H1 (cell line): ENCODE results near the gene ZNF8. TPM values are rescaled to one million over a fixed set of nuclear protein-coding genes. Genes with fewer than 3 reads are reported as not detected.

Experiments
- CTCF ChIA-PET: fragments of 300-600 bp; sonication (Branson Sonifier 250); formaldehyde crosslinking; loops from one replicate; lab custom pipeline; 2021; ENCODE audit not compliant: partially characterized antibody; lab: Charles Lee
- POLR2A ChIA-PET: fragments of 300-600 bp; sonication (Branson Sonifier 250); formaldehyde crosslinking; loops from one replicate; lab custom pipeline; 2021; ENCODE audit warnings: inconsistent platforms; ENCODE audit not compliant: partially characterized antibody; lab: Charles Lee
- DNase-seq, 2 experiments: peaks; one replicate each; pipeline versions ENCODE4 v3.0.0 to v3.0.0-alpha.2; 2010 to 2022; ENCODE audit warnings: low spot score in 2 of 2, low read depth in 1 of 2, mixed read lengths in 1 of 2
- FAIRE-seq: peaks from 2 replicates; lab custom pipeline; 2011; peaks lifted over from hg19 to GRCh38; lab: Jason Lieb, UNC
- H2AFZ ChIP-seq: 2 replicates; pipeline ENCODE4 v1.8.1; 2012; ENCODE audit warnings: low read length, inconsistent platforms
- H2AK5ac ChIP-seq: 2 replicates; pipeline ENCODE4 v1.6.1; 2013; ENCODE audit warnings: low read depth, low read length
- H2BK120ac ChIP-seq: replicated peaks from 2 replicates; pipeline ENCODE3; 2013; ENCODE audit warnings: low read depth, low read length, inconsistent platforms
- H2BK12ac ChIP-seq: 2 replicates; pipeline ENCODE4 v1.6.1; 2013; ENCODE audit warnings: low read depth, low read length
- H2BK15ac ChIP-seq: 2 replicates; pipeline ENCODE4 v1.6.1; 2013; ENCODE audit warnings: low read length
- H2BK20ac ChIP-seq: 2 replicates; pipeline ENCODE4 v1.6.1; 2013; ENCODE audit warnings: low read length
- H2BK5ac ChIP-seq: 2 replicates; pipeline ENCODE4 v1.6.1; 2013; ENCODE audit warnings: low read depth, low read length
- H3K14ac ChIP-seq: 2 replicates; pipeline ENCODE4 v1.6.1; 2013; ENCODE audit warnings: inconsistent platforms; ENCODE audit not compliant: insufficient read length
- H3K18ac ChIP-seq: 2 replicates; pipeline ENCODE4 v1.6.1; 2013; ENCODE audit warnings: low read length; ENCODE audit errors: extremely low read depth
- H3K23ac ChIP-seq: 2 replicates; pipeline ENCODE4 v1.6.1; 2013; ENCODE audit warnings: inconsistent platforms; ENCODE audit not compliant: insufficient read length
- H3K23me2 ChIP-seq: 2 replicates; pipeline ENCODE4 v1.6.1; 2013; ENCODE audit warnings: low read depth, low read length
- H3K27ac ChIP-seq: 2 replicates; pipeline ENCODE4 v1.6.1; 2011; ENCODE audit warnings: low read depth, low read length, inconsistent platforms
- H3K27me3 ChIP-seq, 4 experiments: replicated peaks in 1 of 4; 1 replicate in 1 of 4; 2 replicates in 3 of 4; pipeline versions ENCODE4 v1.6.1 to v1.8.1; 2011 to 2013; ENCODE audit warnings: low read length in 3 of 4, mild to moderate bottlenecking in 3 of 4, inconsistent platforms in 2 of 4, mixed read lengths in 2 of 4, moderate library complexity in 1 of 4; ENCODE audit not compliant: control insufficient read depth in 3 of 4, insufficient read depth in 3 of 4; ENCODE audit errors: extremely low read depth in 1 of 4
- H3K36me3 ChIP-seq, 4 experiments: 2 replicates each; pipeline versions ENCODE4 v1.6.1 to v1.8.1; 2011 to 2013; ENCODE audit warnings: mild to moderate bottlenecking in 4 of 4, low read length in 3 of 4, moderate library complexity in 2 of 4, control low read depth in 1 of 4, inconsistent platforms in 1 of 4; ENCODE audit not compliant: insufficient read depth in 4 of 4, control insufficient read depth in 2 of 4
- H3K4ac ChIP-seq: replicated peaks from 2 replicates; pipeline ENCODE3; 2013; ENCODE audit warnings: low read length, low read depth, mixed read lengths, inconsistent platforms; ENCODE audit not compliant: insufficient read length
- H3K4me1 ChIP-seq, 4 experiments: replicated peaks in 1 of 4; 1 replicate in 1 of 4; 2 replicates in 3 of 4; pipeline versions ENCODE4 v1.6.1 to v1.8.1; 2011 to 2013; ENCODE audit warnings: low read length in 3 of 4, inconsistent platforms in 2 of 4, mixed read lengths in 1 of 4; ENCODE audit not compliant: insufficient read depth in 4 of 4, control insufficient read depth in 3 of 4
- H3K4me2 ChIP-seq, 2 experiments: 2 replicates each; pipeline versions ENCODE4 v1.6.1 to v1.8.1; 2011 to 2013; ENCODE audit warnings: low read depth in 2 of 2, low read length in 2 of 2, control low read depth in 1 of 2, inconsistent platforms in 1 of 2, mild to moderate bottlenecking in 1 of 2; ENCODE audit not compliant: insufficient read depth in 1 of 2
- H3K4me3 ChIP-seq, 4 experiments: fragments of 200-600, 300-600 bp in 1 of 4; sonication (generic), shearing (Covaris generic), sonication (Bioruptor Twin) in 1 of 4; 2 replicates each; pipeline versions ENCODE4 v1.5.1 to v1.8.1; 2011 to 2016; ENCODE audit warnings: low read length in 4 of 4, low read depth in 3 of 4, control low read depth in 2 of 4, inconsistent platforms in 2 of 4, mild to moderate bottlenecking in 2 of 4, mixed read lengths in 1 of 4, moderate library complexity in 1 of 4; ENCODE audit not compliant: insufficient read depth in 2 of 4; ENCODE audit errors: extremely low read depth in 1 of 4
- H3K56ac ChIP-seq: replicated peaks from 2 replicates; pipeline ENCODE3; 2013; ENCODE audit warnings: low read depth, mild to moderate bottlenecking, mixed read lengths, low read length, inconsistent platforms; ENCODE audit not compliant: insufficient read length
- H3K79me1 ChIP-seq: 2 replicates; pipeline ENCODE4 v1.6.1; 2013; ENCODE audit warnings: low read depth, low read length, control low read depth
- H3K79me2 ChIP-seq, 2 experiments: 2 replicates each; pipeline versions ENCODE4 v1.6.1 to v1.8.1; 2012 to 2013; ENCODE audit warnings: low read length in 2 of 2, mild to moderate bottlenecking in 2 of 2, inconsistent platforms in 1 of 2; ENCODE audit not compliant: insufficient read depth in 2 of 2, control insufficient read depth in 1 of 2
- H3K9ac ChIP-seq, 4 experiments: replicated peaks in 1 of 4; 1 replicate in 1 of 4; 2 replicates in 3 of 4; pipeline versions ENCODE4 v1.6.1 to v1.8.1; 2011 to 2013; ENCODE audit warnings: low read depth in 3 of 4, low read length in 3 of 4, control low read depth in 2 of 4, mild to moderate bottlenecking in 2 of 4, moderate library complexity in 2 of 4, inconsistent platforms in 1 of 4; ENCODE audit errors: extremely low read depth in 1 of 4
- H3K9me3 ChIP-seq, 2 experiments: 2 replicates each; pipeline versions ENCODE4 v1.6.1 to v1.8.1; 2012 to 2013; ENCODE audit warnings: mild to moderate bottlenecking in 2 of 2, moderate library complexity in 2 of 2, control low read depth in 1 of 2, inconsistent platforms in 1 of 2, low read depth in 1 of 2, low read length in 1 of 2, mixed read lengths in 1 of 2; ENCODE audit not compliant: insufficient read depth in 2 of 2
- H4K20me1 ChIP-seq, 2 experiments: replicated peaks in 1 of 2; 2 replicates each; pipeline versions ENCODE3 to v1.8.1; 2011 to 2013; ENCODE audit warnings: inconsistent platforms in 2 of 2, low read length in 2 of 2, mild to moderate bottlenecking in 1 of 2; ENCODE audit not compliant: insufficient read depth in 2 of 2, control insufficient read depth in 1 of 2
- H4K5ac ChIP-seq: 2 replicates; pipeline ENCODE4 v1.6.1; 2013; ENCODE audit warnings: low read length, low read depth, mixed read lengths, inconsistent platforms; ENCODE audit not compliant: insufficient read length
- H4K8ac ChIP-seq: 2 replicates; pipeline ENCODE4 v1.8.0; 2013; ENCODE audit warnings: mild to moderate bottlenecking, moderate library complexity, low read length, inconsistent platforms; ENCODE audit not compliant: insufficient read depth; ENCODE audit errors: extremely low read depth
- H4K91ac ChIP-seq: replicated peaks from 2 replicates; pipeline ENCODE3; 2013; ENCODE audit warnings: low read length, mixed read lengths, inconsistent platforms; ENCODE audit not compliant: insufficient read length
- BACH1 ChIP-seq: IDR thresholded peaks from 2 replicates; pipeline ENCODE4 v1.6.1; 2012; ENCODE audit warnings: low read length, improper control_type of control experiment
- CBX5 ChIP-seq: fragments of 300-800, 300-1000 bp; sonication (generic); IDR thresholded peaks from 2 replicates; pipeline ENCODE4 v1.7.1; 2016; ENCODE audit warnings: antibody characterized with exemption, low read length, low read depth
- CEBPB ChIP-seq: IDR thresholded peaks from 2 replicates; pipeline ENCODE4 v1.6.1; 2012; ENCODE audit warnings: low read depth, low read length
- KDM1A ChIP-seq: fragments of 200-600, 300-600 bp; sonication (generic); IDR thresholded peaks from 2 replicates; pipeline ENCODE4 v1.7.1; 2016; ENCODE audit warnings: mild to moderate bottlenecking, low read length, borderline replicate concordance
- KDM4A ChIP-seq: IDR thresholded peaks from one replicate; pipeline ENCODE4 v1.7.1; 2012; ENCODE audit warnings: low read depth, mild to moderate bottlenecking, moderate library complexity, low read length, inconsistent platforms; ENCODE audit not compliant: severe bottlenecking
- KDM5A ChIP-seq: fragments of 200-600 bp; IDR thresholded peaks from 2 replicates; pipeline ENCODE4 v1.7.1; 2012; ENCODE audit warnings: mild to moderate bottlenecking, low read length, inconsistent platforms, mixed read lengths
- PHF8 ChIP-seq: fragments of 200-600 bp; sonication (generic); conservative IDR thresholded peaks from 2 replicates; pipeline ENCODE4 v1.7.1; 2012; ENCODE audit warnings: low read depth, mild to moderate bottlenecking, inconsistent platforms, low read length, moderate library complexity
- POLR2A ChIP-seq, 2 experiments: IDR thresholded peaks; 1 replicate in 1 of 2; 2 replicates in 1 of 2; pipeline ENCODE4 v1.6.1; 2011; ENCODE audit warnings: low read depth in 2 of 2, low read length in 2 of 2, mild to moderate bottlenecking in 2 of 2; ENCODE audit errors: control extremely low read depth in 1 of 2
- POU5F1 ChIP-seq: IDR thresholded peaks from 2 replicates; pipeline ENCODE4 v1.6.1; 2011; ENCODE audit warnings: low read depth, mild to moderate bottlenecking, low read length, moderate library complexity
- SAP30 ChIP-seq: fragments of 300-600 bp; sonication (generic); IDR thresholded peaks from 2 replicates; pipeline ENCODE4 v1.7.1; 2012; ENCODE audit warnings: low read length, moderate library complexity, mild to moderate bottlenecking, inconsistent platforms; ENCODE audit not compliant: insufficient read depth, insufficient replicate concordance
- SIRT6 ChIP-seq: IDR thresholded peaks from one replicate; pipeline ENCODE4 v1.7.1; 2012; ENCODE audit warnings: low read length, inconsistent platforms
- SP4 ChIP-seq: IDR thresholded peaks from 2 replicates; pipeline ENCODE4 v1.6.1; 2012; ENCODE audit warnings: low read length, inconsistent platforms
- TAF7 ChIP-seq: optimal IDR thresholded peaks from 2 replicates; pipeline ENCODE3; 2011; ENCODE audit warnings: low read depth, mild to moderate bottlenecking, inconsistent platforms, low read length, moderate library complexity, borderline replicate concordance
- TBP ChIP-seq: IDR thresholded peaks from 2 replicates; pipeline ENCODE4 v1.6.1; 2011; ENCODE audit warnings: low read depth, low read length, improper control_type of control experiment
- TCF12 ChIP-seq: IDR thresholded peaks from 2 replicates; pipeline ENCODE4 v1.6.1; 2011; ENCODE audit warnings: low read depth, mild to moderate bottlenecking, low read length
- YY1 ChIP-seq: IDR thresholded peaks from 2 replicates; pipeline ENCODE4 v1.6.1; 2011; ENCODE audit warnings: low read depth, mild to moderate bottlenecking, low read length
- WGBS, 2 experiments: shearing (Covaris generic) in 1 of 2; methylation state at CpG; one replicate each; pipeline versions ENCODE4 v1.1.6 to v1.1.7; 2013 to 2015; ENCODE audit warnings: low lambda C conversion rate in 2 of 2, mixed read lengths in 2 of 2, inconsistent platforms in 1 of 2, low coverage in 1 of 2, missing lambda C conversion rate in 1 of 2; ENCODE audit not compliant: insufficient replicate concordance in 2 of 2, insufficient coverage in 1 of 2, insufficient read length in 1 of 2; ENCODE audit errors: extremely low coverage in 1 of 2, missing lambda C conversion rate in 1 of 2; 5-methylcytosine and 5-hydroxymethylcytosine counted together
- polyA plus RNA-seq, 7 experiments: library from polyadenylated mRNA; depleted of rRNA in 3 of 7; stranded (reverse) in 5 of 7; unstranded in 2 of 7; fragments of >200 nt in 5 of 7; fragments of 200-250 nt in 2 of 7; gene quantifications; 1 replicate in 5 of 7; 2 replicates in 1 of 7; 4 replicates in 1 of 7; pipeline versions ENCODE4 v1.2.1 to v1.2.3, GENCODE V29; 2011 to 2013; ENCODE audit warnings: missing spikeins in 2 of 7, mixed read lengths in 2 of 7
- total RNA-seq: library from RNA; stranded (reverse); fragmentation: NEBNext Ultra II Directional; extraction: Animal tissue kit (Norgen Biotek cat#: 25700); gene quantifications from 2 replicates; pipeline ENCODE4 v1.2.1, GENCODE V29; 2021

The ZNF8 gene
- total and polyA plus RNA-seq, 2 of the 8 experiments (the other 6 are each of a cell fraction or from before 2014, with no cell fraction given) = 9.2 to 21.5 TPM

DNA sequence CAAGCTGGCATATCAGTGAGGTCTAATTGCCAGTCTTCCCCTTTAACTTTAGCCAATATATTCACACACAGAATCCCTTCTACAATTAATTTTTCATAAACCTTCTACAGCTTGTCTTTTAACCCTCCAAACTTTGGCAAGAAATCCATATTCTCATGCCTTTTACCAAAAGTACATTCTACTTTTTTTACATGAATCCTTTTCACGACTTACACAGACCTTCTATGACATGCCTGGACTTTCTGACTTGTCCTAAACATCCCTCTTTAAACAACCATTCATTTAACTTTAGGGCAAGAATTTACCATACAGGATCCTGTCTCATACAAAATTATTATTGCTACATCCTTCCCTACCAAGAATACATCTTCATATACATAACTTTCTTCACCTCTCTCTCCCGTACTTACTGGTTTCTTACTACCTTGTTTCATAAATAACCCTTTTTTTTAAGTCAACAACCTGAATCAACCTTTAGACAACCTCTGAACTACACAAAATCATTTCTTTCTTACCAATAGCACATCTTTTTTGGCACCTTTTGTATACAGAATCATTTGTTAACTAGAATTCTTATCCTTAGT is 26.6 kb upstream of the ZNF8 start:
- Histone ChIP-seq H3K4me3 (peak overlapping the region in 1 of 4 experiments; percentile 10; a peak in 1 of 8 replicates), H2BK15ac (no peak overlapping the region), H3K23me2 (no peaks in the 10 kb centered on the region), H4K20me1 (no peaks in the 10 kb centered on the region), H2BK120ac (no peak overlapping the region), H2AK5ac (no peak overlapping the region), H2BK5ac (no peak overlapping the region), H3K9me3 (peaks cover 93% of the 10 kb centered on the region in 2 experiments), H3K79me1 (no peaks in the 10 kb centered on the region; the same call in 1 of the 2 replicates), H3K27me3 (no peaks in the 10 kb centered on the region), H3K79me2 (no peaks in the 10 kb centered on the region), H3K4ac (no peak overlapping the region), H3K23ac (no peak overlapping the region), H3K18ac (no peak overlapping the region), H3K27ac (no peak overlapping the region), H3K14ac (no peak overlapping the region), H3K9ac (no peak overlapping the region), H2BK12ac (no peak overlapping the region), H3K36me3 (peaks cover 55 to 100% (median 88%) of the 10 kb centered on the region in 4 experiments), H3K4me2 (no peak overlapping the region), H3K4me1 (no peaks in the 10 kb centered on the region), H4K8ac (no peak overlapping the region), H4K91ac (no peak overlapping the region), H2BK20ac (no peak overlapping the region), H3K56ac (no peak overlapping the region), H2AFZ (no peak overlapping the region), H4K5ac (no peak overlapping the region)
- no peak for FAIRE-seq
- ChIA-PET CTCF (no interaction called here), POLR2A (interaction anchor here (0.7 to 10.6 kb wide), 7 partner anchors 9 to 24 kb away, joined by 3 to 152 read pairs (median 14); partner anchors contain the start of gene ZNF544)
- no peak for DNase-seq
- WGBS, 2 experiments = 93 to 100% methylated on average over 1 to 2 of the region's 2 CpGs
- TF ChIP-seq SIRT6 (no peak), BACH1 (no peak), KDM1A (no peak), KDM4A (no peak), TBP (no peak), TAF7 (no peak), YY1 (no peak), CBX5 (no peak), KDM5A (no peak), TCF12 (no peak), POU5F1 (no peak), CEBPB (no peak), SAP30 (no peak), PHF8 (no peak), SP4 (no peak), POLR2A (IDR thresholded peaks at IDR 0.05; ENCODE audit: control extremely low read depth in 1 of 2, low read depth in 2 of 2, low read length in 2 of 2) (no peak)
